GM21529 (cell line): ENCODE data around the gene RUVBL1.

ENCODE experiments used
- ATAC-seq: cut with Tn5 transposase; IDR thresholded peaks from one replicate; pipeline ENCODE4 v1.9.1; 2021; ENCODE audit not compliant: unreplicated experiment

Gene RUVBL1

DNA sequence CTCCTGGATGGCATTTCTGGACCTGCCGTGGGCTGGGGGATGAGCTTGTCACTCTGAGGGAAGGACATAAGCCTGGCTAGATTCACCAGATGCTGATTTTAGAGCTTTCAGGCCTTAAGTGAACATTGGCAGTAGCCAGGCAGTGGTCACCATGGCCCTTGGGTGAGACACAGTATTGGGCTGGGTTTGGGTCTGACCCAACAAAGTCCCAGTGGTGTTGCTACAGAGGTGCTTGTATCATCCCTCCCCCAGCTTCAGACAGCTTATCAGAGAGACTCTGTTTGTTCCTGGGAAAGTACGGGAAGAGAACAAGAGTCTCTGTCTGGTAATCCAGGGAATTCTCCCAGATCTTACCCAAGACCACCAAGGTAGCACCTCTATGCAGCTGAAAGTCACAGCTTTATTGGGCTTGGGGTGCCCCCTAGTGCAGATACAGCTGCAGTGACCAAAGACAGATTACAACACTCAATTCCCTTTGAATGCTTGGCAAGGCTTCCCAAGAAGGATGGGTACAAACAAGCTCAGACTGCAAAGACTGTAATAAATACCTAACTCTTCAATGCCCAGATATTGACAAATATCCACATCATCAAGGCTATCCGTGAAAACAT is 9.8 kb upstream of the RUVBL1 start:
- no peak for ATAC-seq

- no peak for ATAC-seq
Observed at GRCh38 chr3:128131897-128132646, 8.5 kb upstream of the RUVBL1 start.

- no peak for ATAC-seq
Observed at GRCh38 chr3:128128251-128128650, 4.6 kb upstream of the RUVBL1 start.

DNA sequence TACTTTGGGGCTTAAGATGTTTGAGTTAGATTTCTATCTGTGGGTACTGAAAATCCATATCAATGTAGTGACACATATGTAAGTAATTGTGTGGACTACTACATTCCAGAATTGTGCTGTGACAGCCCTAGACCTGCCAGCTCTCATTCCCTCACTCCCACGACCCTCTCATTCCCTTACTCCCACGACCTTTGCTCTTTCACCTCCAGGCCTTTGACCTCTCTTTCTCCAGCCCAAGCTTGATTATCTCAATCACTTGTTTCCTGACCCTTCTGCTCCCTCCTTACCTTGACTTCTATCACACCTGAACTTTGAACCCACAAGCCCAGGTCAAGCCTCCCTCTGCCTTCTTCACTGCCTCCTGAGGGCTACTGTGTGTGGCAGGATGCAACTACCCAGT is 3.6 kb upstream of the RUVBL1 start:
- ATAC-seq = no peak

GRCh38 chr3:128123156-128123537 is 465 bp downstream of the RUVBL1 start:
- no peak for ATAC-seq

GRCh38 chr3:128122013-128122412 is 1.6 kb downstream of the RUVBL1 start:
- ATAC-seq = no peak

GRCh38 chr3:128113817-128114794 is 9.5 kb downstream of the RUVBL1 start:
- ATAC-seq = peak; percentile 81

DNA sequence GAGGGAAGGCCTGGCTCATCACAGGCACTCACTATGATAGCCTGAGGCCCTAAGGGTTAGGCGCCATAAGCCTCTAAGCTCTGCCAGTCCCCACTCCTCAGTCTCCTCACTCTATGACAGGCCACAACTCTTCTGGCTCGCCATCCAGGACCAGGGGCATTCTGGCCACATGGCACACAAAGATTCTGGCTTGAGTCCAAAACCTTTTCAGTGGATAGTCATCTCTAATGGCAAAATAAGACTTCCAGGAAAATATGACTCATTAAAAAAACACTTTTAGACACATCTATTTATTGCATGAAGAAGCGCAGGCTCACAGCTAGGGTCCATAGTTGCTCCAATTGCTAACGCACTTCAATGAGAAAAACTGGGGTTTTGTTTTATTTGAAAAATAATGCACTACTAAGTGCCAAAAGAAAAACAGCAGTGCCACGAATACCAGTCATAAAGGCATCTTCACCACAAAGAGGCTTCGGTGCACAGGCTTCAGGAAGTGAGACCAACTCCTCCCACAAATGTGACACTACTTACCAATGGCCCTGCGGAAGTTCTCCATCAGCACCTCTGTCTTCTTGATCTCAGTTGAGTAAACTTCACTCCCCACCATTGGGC is 11.1 kb downstream of the RUVBL1 start:
- no peak for ATAC-seq

GRCh38 chr3:128111147-128111546 is 12.5 kb downstream of the RUVBL1 start:
- no peak for ATAC-seq

- ATAC-seq = no peak
Observed at GRCh38 chr3:128107834-128108233, 15.8 kb downstream of the RUVBL1 start.

GRCh38 chr3:128103136-128103676 is 20.4 kb downstream of the RUVBL1 start:
- no peak for ATAC-seq

GRCh38 chr3:128100638-128101037 is 23.0 kb downstream of the RUVBL1 start:
- no peak for ATAC-seq

DNA sequence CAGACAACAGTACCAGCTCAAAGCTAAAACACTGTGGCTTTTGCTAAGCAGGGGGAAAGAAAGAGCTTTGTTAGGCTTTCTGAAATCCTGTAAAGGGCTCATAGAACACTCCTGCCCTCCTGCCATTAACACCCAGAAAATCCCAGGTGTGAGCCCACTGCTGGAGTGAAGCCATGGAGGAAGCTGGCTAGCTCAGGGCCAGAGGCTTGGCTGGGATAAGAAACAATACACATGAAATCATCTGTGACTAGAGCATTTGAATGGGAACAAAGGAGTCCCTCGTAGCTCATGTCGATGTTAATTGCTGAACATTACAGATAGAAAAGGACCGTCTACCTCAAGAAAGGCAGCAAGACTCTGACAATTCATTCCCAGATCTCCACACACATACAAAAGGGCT is 23.5 kb downstream of the RUVBL1 start:
- no peak for ATAC-seq

GRCh38 chr3:128098234-128098633 is 25.4 kb downstream of the RUVBL1 start:
- no peak for ATAC-seq

DNA sequence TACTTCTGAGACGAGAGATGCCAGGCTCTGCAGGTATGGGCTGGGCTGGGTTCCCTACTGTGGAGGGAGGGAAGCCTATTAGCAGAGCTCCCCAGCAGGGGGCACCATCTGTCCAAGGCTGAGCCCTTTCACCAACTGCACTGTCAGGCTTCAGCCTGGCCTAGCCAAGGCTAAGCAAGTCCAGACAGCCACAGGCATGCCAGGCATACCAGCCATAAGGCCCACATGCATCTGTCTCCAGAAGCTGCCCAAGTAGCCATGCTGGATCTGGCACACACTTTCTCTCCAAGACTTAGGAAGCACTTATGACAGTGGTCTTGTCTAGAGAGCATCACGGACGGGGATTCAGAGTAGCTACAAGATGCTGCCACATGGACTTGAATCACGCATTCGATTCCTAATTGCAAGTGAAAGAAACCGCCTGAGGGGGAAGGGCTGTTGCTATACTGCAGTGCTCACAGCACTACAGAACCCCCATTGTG is 28.3 kb downstream of the RUVBL1 start:
- ATAC-seq = peak; percentile 83

DNA sequence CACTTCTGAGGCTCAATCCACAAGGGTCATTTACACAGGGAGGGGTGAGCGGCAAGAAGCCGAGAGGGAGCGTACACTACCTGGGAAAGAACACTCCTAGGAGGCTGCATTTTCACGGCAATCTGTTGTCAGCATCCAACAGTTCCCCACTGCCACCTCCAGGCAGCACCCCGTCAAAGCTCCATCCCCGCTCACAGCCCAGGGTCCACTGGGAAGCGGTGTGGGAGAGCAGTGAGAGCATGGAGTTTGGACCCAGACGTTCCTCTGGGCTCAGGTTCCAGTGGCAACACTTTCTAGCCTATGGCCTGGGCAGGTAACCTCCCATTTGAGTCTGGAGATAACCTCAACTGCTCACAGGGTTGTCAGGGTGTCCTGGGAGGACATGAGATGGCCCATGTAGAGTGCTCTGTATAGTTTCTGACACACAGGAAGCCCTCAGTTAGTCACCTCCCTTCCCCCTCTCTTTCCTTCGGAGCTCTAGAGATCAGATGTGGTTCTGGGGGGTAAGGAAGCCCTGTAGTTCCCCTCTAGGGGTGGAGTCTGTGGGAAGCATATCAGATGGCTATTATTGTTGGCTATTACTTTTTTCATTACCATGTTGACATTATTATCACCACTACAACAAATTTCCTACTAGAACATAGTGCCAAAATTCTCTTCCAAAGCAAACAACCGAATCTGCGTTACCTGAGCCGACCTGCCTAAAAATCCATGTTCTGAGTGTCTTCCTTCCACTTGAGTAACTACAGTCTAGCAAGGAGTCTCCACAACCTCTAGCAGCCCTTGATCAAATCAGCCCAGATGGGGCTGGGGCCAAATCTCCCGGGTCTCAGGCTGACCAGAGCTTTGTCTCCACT is 29.1 kb downstream of the RUVBL1 start:
- no peak for ATAC-seq

DNA sequence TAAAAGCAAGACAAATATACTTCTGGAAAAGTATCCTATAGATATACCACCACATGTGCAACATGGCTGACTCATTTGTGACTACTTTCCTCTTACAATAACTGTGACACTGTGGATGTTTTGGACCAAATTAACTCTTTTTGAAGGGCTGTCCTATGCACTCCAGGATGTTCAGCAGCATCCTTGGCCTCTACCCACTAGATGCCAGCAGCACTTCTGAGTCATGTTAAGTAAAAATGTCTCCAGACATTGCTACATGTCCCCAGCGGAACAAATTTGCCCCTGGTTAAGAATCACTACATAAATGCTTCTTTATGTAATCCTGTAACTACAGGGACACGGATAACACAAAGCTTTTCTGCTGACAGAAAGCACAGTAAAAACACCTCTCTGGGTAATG is 32.0 kb downstream of the RUVBL1 start:
- ATAC-seq = no peak

- ATAC-seq = no peak
Observed at GRCh38 chr3:128089135-128089534, 34.5 kb downstream of the RUVBL1 start.

- no peak for ATAC-seq
Observed at GRCh38 chr3:128084675-128085021, 39.0 kb downstream of the RUVBL1 start.
